Testis (tissue), 2 donors: Measurements from ENCODE around the gene DMD.

Experiments used
- POLR2A ChIP-seq: fragments of 450-650 bp; IDR thresholded peaks from one replicate; pipeline ENCODE4 v1.6.1; 2017; ENCODE audit warnings: antibody characterized with exemption, mild to moderate bottlenecking, moderate library complexity
- TF ChIP-seq, protein P1 (sequence below), 3 experiments: fragments of 450-650 bp in 2 of 3; fragments of 200-600 bp in 1 of 3; sonication (generic) in 1 of 3; IDR thresholded peaks; one replicate each; pipeline ENCODE4 v1.5.1; 2016 to 2019; ENCODE audit warnings: antibody characterized with exemption in 3 of 3, mild to moderate bottlenecking in 2 of 3, moderate library complexity in 1 of 3

DNA sequence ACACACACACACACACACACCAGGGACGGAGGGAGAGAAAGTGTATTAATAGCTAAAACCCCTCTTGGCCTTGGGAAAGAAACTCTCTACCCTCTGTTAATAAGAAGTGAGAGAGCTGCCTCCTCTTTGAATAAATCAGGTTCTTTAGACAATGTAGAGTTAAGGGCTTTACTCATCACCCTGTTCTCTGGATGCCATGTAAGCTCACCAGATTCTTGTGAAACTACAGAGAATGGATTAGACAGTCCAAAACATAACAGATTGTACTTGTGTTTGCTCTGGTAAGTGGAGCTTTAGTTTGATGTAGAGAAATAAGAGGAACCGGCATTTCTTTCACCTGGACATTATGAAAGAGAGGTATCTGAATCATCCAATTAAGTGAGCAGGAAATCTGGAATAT is 263.2 kb downstream of the DMD start:
- TF ChIP-seq, protein P1, sequence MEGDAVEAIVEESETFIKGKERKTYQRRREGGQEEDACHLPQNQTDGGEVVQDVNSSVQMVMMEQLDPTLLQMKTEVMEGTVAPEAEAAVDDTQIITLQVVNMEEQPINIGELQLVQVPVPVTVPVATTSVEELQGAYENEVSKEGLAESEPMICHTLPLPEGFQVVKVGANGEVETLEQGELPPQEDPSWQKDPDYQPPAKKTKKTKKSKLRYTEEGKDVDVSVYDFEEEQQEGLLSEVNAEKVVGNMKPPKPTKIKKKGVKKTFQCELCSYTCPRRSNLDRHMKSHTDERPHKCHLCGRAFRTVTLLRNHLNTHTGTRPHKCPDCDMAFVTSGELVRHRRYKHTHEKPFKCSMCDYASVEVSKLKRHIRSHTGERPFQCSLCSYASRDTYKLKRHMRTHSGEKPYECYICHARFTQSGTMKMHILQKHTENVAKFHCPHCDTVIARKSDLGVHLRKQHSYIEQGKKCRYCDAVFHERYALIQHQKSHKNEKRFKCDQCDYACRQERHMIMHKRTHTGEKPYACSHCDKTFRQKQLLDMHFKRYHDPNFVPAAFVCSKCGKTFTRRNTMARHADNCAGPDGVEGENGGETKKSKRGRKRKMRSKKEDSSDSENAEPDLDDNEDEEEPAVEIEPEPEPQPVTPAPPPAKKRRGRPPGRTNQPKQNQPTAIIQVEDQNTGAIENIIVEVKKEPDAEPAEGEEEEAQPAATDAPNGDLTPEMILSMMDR (IDR thresholded peaks at IDR 0.05), result no peak
- TF ChIP-seq POLR2A, result no peak
